Astrocyte (in vitro differentiated cells and primary cell): ENCODE results near the gene PXDN. TPM values are rescaled to one million over a fixed set of nuclear protein-coding genes. Genes with fewer than 3 reads are reported as not detected.

Source experiments
- DNase-seq: peaks from one replicate; pipeline ENCODE4 v3.0.0-alpha.2; 2010; ENCODE audit warnings: low read depth
- FAIRE-seq: peaks from 2 replicates; lab custom pipeline; 2011; peaks lifted over from hg19 to GRCh38; lab: Jason Lieb, UNC
- H2AFZ ChIP-seq: 2 replicates; pipeline ENCODE4 v1.6.0; 2012; ENCODE audit warnings: low read depth, low read length, inconsistent platforms
- H3K27ac ChIP-seq: 2 replicates; pipeline ENCODE4 v1.5.1; 2011; ENCODE audit warnings: low read depth, low read length, inconsistent platforms
- H3K27me3 ChIP-seq: 2 replicates; pipeline ENCODE4 v1.6.0; 2011; ENCODE audit warnings: low read length, inconsistent platforms; ENCODE audit not compliant: insufficient read depth
- H3K36me3 ChIP-seq: 2 replicates; pipeline ENCODE4 v1.5.1; 2011; ENCODE audit warnings: low read length, inconsistent platforms; ENCODE audit not compliant: insufficient read depth
- H3K4me1 ChIP-seq: 2 replicates; pipeline ENCODE4 v1.5.1; 2011; ENCODE audit warnings: low read length, inconsistent platforms; ENCODE audit not compliant: insufficient read depth
- H3K4me2 ChIP-seq: 2 replicates; pipeline ENCODE4 v1.6.0; 2012; ENCODE audit warnings: low read length, inconsistent platforms
- H3K4me3 ChIP-seq: 2 replicates; pipeline ENCODE4 v1.5.1; 2011; ENCODE audit warnings: low read depth, mild to moderate bottlenecking, low read length, inconsistent platforms; ENCODE audit not compliant: insufficient read depth
- H3K79me2 ChIP-seq: 2 replicates; pipeline ENCODE4 v1.6.0; 2012; ENCODE audit warnings: mild to moderate bottlenecking, low read length, inconsistent platforms; ENCODE audit not compliant: insufficient read depth
- H3K9ac ChIP-seq: 2 replicates; pipeline ENCODE4 v1.6.0; 2012; ENCODE audit warnings: mild to moderate bottlenecking, low read length, inconsistent platforms
- H3K9me3 ChIP-seq: 2 replicates; pipeline ENCODE4 v1.5.1; 2012; ENCODE audit warnings: low read depth, mild to moderate bottlenecking, low read length, inconsistent platforms; ENCODE audit not compliant: insufficient read depth
- H4K20me1 ChIP-seq: 2 replicates; pipeline ENCODE4 v1.6.0; 2012; ENCODE audit warnings: low read length, inconsistent platforms; ENCODE audit not compliant: insufficient read depth
- H3K27ac Mint-ChIP-seq: one replicate; pipeline ENCODE4 v1.8.0; 2021; ENCODE audit warnings: mild to moderate bottlenecking, mixed read lengths; ENCODE audit not compliant: unreplicated experiment
- H3K27me3 Mint-ChIP-seq: one replicate; pipeline ENCODE4 v1.8.0; 2021; ENCODE audit warnings: low read depth, mixed read lengths; ENCODE audit not compliant: unreplicated experiment
- H3K36me3 Mint-ChIP-seq: one replicate; pipeline ENCODE4 v1.8.0; 2021; ENCODE audit warnings: low read depth, mixed read lengths; ENCODE audit not compliant: unreplicated experiment
- H3K4me1 Mint-ChIP-seq: one replicate; pipeline ENCODE4 v1.8.0; 2021; ENCODE audit warnings: low read depth, mixed read lengths; ENCODE audit not compliant: unreplicated experiment
- H3K4me3 Mint-ChIP-seq: one replicate; pipeline ENCODE4 v1.8.0; 2021; ENCODE audit warnings: mild to moderate bottlenecking, moderate library complexity, mixed read lengths; ENCODE audit not compliant: unreplicated experiment
- H3K9me3 Mint-ChIP-seq: one replicate; pipeline ENCODE4 v1.8.0; 2021; ENCODE audit warnings: mild to moderate bottlenecking, mixed read lengths; ENCODE audit not compliant: unreplicated experiment
- CTCF ChIP-seq: IDR thresholded peaks from 2 replicates; pipeline ENCODE4 v1.5.1; 2011; ENCODE audit warnings: low read depth, mild to moderate bottlenecking, inconsistent platforms, low read length, moderate library complexity; ENCODE audit not compliant: insufficient read depth
- EZH2 ChIP-seq: IDR thresholded peaks from 2 replicates; pipeline ENCODE4 v1.6.1; 2012; ENCODE audit warnings: mild to moderate bottlenecking, low read length, inconsistent platforms; ENCODE audit not compliant: insufficient read depth
- total RNA-seq: library from RNA; stranded (reverse); gene quantifications from 2 replicates; pipeline ENCODE4 v1.2.1, GENCODE V29; 2021

Gene PXDN
- total RNA-seq, 1 donor from 2014 or later = 417 TPM

GRCh38 chr2:1688161-1688560 lies 56.2 kb downstream of the PXDN start:
- Histone ChIP-seq H4K20me1 (peaks cover 23% of the 10 kb centered on the region), H3K4me2 (no peak overlapping the region), H3K27ac (peak overlapping the region; percentile 96), H3K4me1 (peaks cover 35% of the 10 kb centered on the region), H3K27me3 (no peaks in the 10 kb centered on the region), H3K9ac (peak overlapping the region; percentile 81), H3K36me3 (peaks cover 57% of the 10 kb centered on the region), H3K79me2 (peaks cover 44% of the 10 kb centered on the region), H3K9me3 (no peaks in the 10 kb centered on the region), H3K4me3 (no peak overlapping the region), H2AFZ (no peak overlapping the region)
- Mint-ChIP-seq H3K36me3 (peaks cover 25% of the 10 kb centered on the region), H3K4me3 (no peak overlapping the region), H3K4me1 (peaks cover 19% of the 10 kb centered on the region), H3K27ac (no peak overlapping the region), H3K9me3 (no peaks in the 10 kb centered on the region), H3K27me3 (no peaks in the 10 kb centered on the region)
- no peak for TF ChIP-seq EZH2
- TF ChIP-seq CTCF = no peak
- no peak for FAIRE-seq
- no peak for DNase-seq

GRCh38 chr2:1687254-1687653 lies 57.1 kb downstream of the PXDN start:
- H3K9me3 ChIP-seq = no peaks in the 10 kb centered on the region
- no peak overlapping the region for H2AFZ ChIP-seq
- H4K20me1 ChIP-seq = peaks cover 13% of the 10 kb centered on the region
- H3K27ac ChIP-seq = peak overlapping the region; percentile 96
- no peak overlapping the region for H3K4me3 Mint-ChIP-seq
- no peak overlapping the region for H3K27ac Mint-ChIP-seq
- no peaks in the 10 kb centered on the region for H3K27me3 ChIP-seq
- H3K36me3 Mint-ChIP-seq = peaks cover 23% of the 10 kb centered on the region
- peak overlapping the region; percentile 66 for H3K4me2 ChIP-seq
- H3K4me1 Mint-ChIP-seq = peaks cover 14% of the 10 kb centered on the region
- H3K27me3 Mint-ChIP-seq = no peaks in the 10 kb centered on the region
- peaks cover 35% of the 10 kb centered on the region for H3K79me2 ChIP-seq
- no peak overlapping the region for H3K4me3 ChIP-seq
- peak overlapping the region; percentile 81 for H3K9ac ChIP-seq
- H3K9me3 Mint-ChIP-seq = no peaks in the 10 kb centered on the region
- TF ChIP-seq CTCF (no peak), EZH2 (no peak)
- H3K36me3 ChIP-seq = peaks cover 52% of the 10 kb centered on the region
- peaks cover 35% of the 10 kb centered on the region for H3K4me1 ChIP-seq
- FAIRE-seq (no peak), DNase-seq (peak; percentile 69)

- Histone ChIP-seq H3K9me3 (no peaks in the 10 kb centered on the region), H3K4me2 (peak overlapping the region; percentile 66), H3K36me3 (peaks cover 50% of the 10 kb centered on the region), H3K4me3 (no peak overlapping the region), H3K4me1 (peaks cover 35% of the 10 kb centered on the region), H3K27ac (peak overlapping the region; percentile 96), H3K27me3 (no peaks in the 10 kb centered on the region), H3K79me2 (peaks cover 31% of the 10 kb centered on the region), H3K9ac (peak overlapping the region; percentile 81), H2AFZ (no peak overlapping the region), H4K20me1 (peaks cover 10% of the 10 kb centered on the region)
- Mint-ChIP-seq H3K27me3 (no peaks in the 10 kb centered on the region), H3K9me3 (no peaks in the 10 kb centered on the region), H3K4me1 (peaks cover 14% of the 10 kb centered on the region), H3K36me3 (peaks cover 21% of the 10 kb centered on the region), H3K27ac (no peak overlapping the region), H3K4me3 (peak overlapping the region; percentile 0)
- no peak for TF ChIP-seq CTCF
- no peak for TF ChIP-seq EZH2
- no peak for FAIRE-seq
- DNase-seq = peak; percentile 97
Observed at GRCh38 chr2:1686784-1687105, 57.6 kb downstream of the PXDN start.
